NCI-H2227 (cell line): ENCODE data around the gene SNIP1.
"Not testable (repeated sequence)": the region's sequence is repeated elsewhere in the genome, so short reads cannot be mapped to it uniquely, and the experiment has no call there.

ENCODE experiments used
- DNase-seq: peaks from one replicate; lab custom pipeline; 2025; ENCODE audit not compliant: unreplicated experiment; lab: John Stamatoyannopoulos, UW

SNIP1 gene, protein sequence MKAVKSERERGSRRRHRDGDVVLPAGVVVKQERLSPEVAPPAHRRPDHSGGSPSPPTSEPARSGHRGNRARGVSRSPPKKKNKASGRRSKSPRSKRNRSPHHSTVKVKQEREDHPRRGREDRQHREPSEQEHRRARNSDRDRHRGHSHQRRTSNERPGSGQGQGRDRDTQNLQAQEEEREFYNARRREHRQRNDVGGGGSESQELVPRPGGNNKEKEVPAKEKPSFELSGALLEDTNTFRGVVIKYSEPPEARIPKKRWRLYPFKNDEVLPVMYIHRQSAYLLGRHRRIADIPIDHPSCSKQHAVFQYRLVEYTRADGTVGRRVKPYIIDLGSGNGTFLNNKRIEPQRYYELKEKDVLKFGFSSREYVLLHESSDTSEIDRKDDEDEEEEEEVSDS

DNA sequence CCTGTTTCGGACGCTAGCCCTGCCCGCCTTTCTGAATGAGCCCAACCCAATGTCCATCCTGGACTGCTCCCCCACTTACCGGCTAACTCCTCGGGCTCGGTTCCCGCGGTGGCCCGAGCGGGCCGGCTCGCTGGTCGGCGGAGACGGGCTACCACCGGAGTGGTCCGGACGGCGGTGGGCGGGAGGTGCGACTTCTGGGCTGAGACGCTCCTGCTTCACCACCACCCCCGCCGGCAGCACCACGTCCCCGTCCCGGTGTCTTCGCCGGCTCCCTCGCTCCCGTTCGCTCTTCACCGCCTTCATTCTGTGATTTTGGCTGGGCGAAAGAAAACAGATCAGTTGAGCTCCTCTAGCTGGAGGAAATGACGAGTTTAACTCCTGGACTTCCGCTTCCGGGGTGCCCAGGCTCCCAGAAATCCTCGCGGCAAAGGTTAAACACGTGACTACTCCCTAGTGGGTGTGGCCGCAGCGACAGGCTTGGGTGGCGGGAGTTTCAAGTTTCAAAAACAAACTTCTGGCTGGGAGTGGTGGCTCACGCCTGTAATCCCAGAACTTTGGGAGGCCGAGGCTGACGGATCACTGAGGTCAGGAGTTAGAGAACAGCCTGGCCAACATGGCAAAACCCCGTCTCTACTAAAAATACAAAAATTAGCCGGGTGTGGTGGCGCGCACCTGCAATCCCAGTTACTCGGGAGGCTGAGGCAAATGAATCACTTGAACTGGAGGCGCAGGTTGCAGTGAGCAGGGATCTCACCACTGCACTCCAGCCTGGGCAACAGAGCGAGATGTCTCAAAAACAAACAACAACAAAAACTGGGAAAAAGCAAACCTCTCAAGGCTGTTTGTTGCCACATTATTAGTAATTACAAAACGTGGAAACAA, at the start of gene SNIP1:
Gene SNIP1 (minus strand): TSS at position 367 of the 882 bp plus-strand sequence. CDS start 64 bp downstream, at position 303.
- DNase-seq, result peak; percentile 95

DNA sequence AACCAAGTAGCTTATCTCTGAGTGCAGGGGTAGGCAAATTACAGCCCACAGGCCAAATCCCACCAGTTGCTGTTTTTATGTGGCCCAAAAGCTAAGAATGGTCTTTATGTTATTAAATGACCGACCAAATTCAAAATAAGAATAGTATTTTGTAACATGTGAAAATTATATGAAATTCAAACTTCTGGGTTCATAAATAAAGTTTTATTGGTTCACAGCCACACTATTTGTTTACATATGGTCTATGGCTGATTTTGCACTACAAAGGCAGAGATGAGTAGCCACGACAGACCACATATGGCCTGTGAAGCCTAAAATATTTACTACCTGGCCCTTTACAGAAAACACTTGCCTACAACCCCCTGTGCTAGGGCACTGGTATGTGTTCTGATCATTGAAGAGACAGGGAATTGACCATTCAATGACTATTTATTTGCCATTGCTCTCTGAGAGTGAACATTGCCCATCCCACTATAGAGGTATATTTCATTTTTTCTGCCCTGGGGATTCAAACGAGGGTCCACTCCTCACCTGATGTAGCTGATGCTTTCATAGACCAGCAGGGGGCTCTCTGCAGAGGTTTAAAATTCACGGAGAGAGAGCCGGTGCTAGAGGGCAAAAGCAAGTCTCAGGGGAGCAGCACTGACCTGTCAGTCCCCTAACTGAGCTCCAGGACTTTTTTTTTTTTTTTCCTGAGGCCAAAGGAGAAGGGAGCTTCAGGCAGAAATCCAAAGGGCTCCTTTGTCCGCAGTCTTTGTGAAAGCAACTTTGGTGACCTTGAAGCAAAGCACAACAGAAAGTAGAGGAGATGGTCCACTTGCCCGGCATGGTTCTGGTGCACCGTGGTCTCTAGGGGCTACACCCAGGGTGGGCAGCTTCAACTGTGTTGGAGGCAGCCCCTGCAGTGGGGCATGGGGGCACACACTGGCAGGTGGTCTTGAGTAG, 48.9 kb upstream of the SNIP1 start:
- peak; percentile 72 for DNase-seq

DNA sequence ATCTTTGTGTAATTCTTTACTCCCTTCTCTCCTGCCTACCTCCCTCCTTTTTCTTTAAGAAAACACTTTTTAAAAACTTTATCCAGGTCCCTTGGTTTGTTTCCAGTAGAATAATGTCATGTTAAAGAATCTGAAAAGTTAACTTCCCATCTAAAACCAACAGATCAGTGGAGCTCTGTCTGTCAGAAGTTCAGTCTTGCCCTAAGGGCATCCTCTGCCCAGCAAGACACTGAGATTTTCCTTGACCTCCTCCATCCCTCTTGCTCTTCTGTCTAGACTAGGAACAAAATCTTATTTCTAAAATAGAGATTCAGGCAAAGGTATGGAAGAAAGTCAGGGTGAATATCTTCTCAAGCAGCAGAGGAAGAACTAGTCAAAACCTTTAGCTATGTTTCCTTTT, 47.3 kb upstream of the SNIP1 start:
- no peak for DNase-seq

DNA sequence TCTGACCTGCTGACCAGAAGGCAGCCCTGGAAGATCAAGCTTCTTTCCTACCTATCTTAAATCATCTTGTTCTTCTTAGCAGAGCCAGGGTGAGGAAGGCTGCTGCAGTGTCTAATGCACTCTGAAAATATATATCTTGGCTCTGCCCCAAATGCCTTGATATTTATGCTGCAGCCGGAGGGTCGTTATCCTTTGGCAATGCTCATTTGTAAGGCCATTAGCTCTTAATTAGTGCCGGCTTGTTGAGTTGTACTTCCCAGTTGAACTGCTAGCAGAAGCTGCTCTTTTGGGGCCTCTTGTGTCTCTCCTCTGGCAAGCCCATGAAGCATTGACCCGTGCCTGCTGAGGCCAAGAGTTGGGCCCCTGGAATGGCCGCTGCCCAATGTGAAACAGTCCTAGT, 45.8 kb upstream of the SNIP1 start:
- no peak for DNase-seq

DNA sequence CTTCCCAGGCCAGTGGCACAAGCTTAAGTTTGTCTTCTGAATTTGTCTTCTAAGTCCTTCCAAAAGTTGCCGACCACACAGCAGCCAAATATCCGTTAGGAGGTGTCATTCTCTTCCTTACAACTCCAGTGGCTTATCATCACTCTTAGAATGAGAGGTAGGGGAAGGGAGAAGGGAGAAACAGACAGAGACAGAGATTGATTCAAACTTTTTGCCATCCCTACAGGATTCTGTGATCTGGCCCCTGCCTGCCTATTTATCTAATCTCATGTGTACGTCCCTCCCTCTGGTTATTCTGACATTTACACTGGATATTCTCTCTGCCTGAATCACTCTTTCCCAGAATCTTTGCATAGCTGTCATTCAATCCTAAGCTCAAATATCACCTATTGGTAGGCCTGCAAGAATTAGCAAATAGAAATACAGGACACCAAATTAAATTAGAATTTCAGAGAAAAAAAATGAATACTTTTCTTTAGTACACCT, 42.1 kb upstream of the SNIP1 start:
- DNase-seq, result no peak

DNA sequence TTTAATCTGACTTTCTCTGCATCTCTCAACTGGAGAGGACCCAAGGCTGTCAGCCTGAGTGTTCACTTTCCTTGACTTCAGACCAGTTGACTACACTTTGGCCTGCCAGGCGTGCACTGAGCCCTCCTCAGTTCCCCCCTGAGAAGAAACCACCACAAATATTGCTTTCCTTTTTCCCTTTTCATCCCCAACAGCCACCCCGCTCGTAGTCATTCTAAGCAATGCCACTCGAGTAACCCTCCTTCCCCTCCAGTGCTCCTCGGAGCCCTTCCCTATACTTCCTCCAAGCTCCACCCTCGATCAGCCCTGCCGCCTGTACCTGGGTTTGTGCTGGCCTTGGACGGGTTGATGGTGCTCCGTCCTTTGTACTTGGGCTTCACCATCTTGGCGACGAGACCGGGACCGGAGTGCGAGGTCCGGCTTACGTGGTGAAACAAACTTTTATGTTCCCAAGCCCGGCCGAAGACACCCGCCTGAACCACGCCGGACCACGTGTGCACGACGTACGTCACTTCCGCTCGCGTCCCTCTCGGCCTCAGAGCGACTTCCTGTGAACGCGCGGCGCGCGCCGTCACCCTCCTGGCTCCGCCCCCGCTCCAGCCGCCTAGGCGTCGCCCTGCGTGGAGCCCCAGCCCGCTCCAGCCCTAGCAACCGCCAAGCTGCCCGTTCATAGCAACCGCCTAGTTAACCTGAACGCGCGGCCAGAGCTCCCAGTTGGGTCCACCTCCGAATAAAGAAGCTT, 41.5 kb upstream of the SNIP1 start, which contains the start of gene GNL2:
Gene GNL2 (minus strand): TSS at position 498 of the 742 bp plus-strand sequence. CDS start 115 bp downstream, at position 383.
- peak; percentile 98 for DNase-seq

DNA sequence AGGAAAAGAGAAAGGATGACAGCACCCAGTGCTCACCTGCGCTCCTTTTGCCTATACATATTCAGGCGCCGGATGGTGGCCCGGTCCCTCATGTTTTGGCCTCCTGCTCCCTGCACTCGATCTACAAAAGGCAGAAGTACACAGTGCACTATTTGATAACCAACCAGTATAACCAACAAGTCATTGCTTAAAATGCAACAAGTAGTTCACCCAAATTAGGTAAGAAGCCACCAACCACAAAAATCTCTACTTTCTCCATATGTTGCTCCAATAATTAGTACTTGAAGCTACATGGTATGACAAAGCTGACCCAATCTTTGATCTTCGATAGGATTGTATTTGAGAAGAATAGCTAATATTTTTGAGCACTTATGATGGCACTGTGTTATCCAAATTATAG, 39.6 kb upstream of the SNIP1 start:
- no peak for DNase-seq

DNA sequence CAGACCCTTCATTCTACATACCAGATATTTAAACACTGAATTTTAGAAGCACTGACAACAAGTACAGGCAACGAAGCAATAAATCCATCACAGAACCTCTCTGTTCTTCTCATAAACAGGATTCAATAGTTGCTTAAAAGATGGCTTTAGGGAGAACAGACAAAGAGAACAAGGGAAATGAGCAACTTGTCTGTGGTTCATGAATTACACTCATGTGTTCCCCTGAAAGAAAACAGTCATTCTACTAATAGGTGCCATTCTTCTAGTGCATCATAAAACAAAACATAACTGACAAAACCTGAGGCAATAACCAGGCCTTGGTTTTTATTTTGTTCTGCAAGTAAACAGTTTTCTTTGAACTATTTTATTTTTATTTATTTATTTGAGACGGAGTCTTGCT, 34.8 kb upstream of the SNIP1 start:
- no peak for DNase-seq

DNA sequence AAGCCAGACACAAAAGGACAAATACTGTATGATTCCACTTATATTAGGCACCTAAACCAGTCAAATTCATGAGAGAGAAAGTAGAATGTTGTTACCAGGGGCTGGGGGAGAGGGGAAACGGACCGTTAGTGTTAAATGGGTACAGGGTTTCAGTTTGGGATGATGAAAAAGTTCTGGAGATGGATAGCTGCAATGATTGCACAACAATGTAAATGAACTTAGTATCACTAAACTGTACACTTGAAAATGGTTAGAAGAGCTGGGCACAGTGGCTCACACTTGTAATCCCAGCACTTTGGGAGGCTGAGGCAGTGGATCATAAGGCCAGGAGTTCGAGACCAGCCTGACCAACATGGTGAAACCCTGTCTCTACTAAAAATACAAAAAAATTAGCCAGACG, 30.5 kb upstream of the SNIP1 start:
- not testable (repeated sequence) for DNase-seq

DNA sequence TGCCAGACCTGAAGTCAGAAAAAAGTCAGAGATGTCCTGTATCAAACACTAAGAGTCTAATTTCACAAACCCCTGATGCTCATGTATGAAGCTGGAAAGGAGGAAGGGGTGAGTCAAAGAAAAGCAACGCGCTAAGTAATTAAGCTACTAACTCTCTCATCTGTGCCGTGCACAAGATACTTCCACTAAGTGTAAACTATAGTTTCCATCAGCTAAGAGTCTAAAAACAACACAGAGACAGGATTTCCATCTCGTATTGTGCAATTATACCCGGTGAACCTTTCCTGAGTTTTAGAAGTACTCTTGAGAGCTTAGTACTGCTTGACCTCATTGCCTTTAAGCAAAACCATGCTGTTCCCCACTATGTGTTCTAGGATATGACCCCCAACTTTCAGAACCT, 21.6 kb upstream of the SNIP1 start:
- DNase-seq, result no peak

DNA sequence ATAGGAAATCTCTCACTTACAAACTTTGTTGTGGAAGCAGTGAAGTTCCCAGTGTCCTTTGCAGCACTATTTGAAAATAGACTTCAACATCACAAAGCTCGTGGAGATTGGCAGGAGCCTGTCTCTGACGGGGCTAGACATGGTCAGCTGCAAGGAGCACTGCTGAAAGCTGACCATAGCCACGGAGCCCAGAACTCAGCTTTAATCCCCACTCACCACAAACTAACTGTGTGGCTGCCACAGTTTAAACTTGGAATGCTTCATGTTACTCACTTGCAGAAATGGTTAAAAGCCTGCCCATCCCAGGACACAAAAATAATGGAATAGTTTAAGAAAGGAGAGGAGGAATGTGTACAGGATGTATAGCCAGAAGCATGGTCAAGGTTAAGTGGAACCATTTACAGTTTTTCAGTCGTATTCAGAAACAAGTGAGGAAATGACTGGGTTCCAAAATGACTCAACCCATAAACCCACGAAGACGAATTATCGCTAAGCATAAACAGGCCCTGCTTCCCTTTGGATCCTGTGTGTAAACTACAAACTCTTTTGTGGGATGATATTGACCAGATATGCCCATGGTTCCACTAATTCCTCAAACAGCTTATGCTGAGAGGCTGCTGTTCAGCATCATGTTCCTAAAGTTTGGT, 20.9 kb upstream of the SNIP1 start:
- no peak for DNase-seq

DNA sequence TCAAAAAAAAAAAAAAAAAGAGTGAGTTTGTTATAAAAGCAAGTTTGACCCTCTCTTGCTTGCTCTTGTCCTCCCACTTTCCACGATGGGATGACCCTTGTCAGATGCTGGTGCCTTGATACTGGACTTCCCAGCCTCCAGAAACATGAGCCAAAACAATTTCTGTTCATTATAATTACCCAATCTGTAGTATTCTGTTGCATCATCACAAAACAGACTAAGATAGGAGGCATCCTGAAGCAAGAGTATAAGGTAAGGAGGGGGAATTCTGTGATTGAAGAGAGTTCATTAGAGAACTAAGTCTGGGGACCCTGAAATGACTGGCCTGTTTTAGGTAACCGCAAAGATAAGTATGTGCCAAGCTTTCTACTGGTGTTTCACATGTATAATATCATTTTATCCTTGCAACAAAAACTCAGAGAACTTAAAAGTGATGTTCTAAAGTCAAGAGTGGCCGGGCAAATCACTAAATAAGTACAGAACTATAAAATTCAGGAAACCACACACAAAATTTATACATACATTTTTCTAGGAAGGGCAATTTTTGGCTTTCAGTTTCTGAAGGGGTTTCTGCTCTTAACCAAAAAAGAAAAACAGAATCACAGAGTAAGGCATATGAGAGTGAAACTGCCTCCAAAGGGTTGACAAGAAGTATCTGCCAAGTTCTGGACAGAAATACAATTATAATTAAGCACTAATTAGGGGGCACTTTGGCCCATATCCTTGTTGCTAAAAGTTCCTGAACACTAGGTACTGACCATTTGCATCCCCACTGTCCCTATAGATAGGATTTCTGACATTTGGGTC, 16.6 kb upstream of the SNIP1 start:
- DNase-seq, result no peak

DNA sequence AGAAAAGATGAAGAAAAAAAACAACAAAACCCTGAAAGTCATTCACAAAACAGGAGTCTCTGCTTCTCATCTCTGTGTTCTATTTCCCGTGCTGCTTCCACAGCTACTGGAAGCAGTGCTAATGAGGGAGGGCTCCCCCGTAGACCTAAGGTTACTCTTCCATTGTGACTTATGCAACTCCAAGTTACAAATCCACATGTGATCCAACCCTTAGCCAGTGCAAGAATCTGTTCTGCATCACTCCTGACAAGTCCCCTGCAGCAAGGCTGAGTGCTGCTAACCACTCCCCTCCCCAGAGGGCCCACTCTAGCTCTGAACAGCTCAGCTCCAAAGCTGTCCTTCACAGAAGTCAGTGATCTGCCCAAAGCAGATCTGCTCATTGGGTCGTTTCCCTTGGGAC, 12.9 kb upstream of the SNIP1 start:
- no peak for DNase-seq

DNA sequence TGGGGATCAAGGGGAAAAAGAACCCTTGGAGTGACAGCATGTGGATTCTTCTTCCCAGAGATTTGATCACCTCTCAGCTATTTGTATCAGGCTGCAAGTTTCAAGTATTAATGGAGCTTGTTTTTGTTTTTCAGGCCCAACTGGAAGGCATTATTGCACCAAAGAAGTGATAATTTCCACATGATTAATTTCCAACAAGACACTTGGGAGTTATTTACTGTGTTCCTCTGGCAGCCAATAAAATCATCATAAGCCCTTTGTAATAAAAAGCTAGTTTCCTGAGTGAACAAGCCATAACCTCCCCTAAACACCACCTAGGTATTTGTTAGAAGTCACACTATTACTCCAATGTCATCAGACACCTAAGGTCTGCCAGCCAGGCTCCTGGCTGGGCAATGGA, 10.8 kb upstream of the SNIP1 start:
- no peak for DNase-seq

DNA sequence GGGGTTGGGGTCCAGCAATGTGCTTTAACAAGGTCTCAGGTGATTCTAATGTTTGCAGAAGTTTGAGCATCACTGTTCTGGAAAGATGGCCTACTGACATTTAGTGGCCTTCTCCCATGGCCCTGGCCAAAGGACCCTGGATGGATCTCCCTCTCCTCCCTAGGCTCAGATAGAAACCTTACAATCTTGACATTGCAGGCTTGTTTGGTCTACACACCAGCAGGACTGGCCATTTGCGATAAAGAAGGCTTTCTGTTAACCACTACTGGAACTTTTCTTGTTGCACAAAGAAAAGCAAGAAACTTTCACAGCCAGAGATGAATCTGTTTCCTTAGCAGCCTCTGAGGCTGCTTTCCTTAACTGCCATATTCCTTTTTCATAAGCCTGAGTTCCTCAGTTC, 8.9 kb upstream of the SNIP1 start:
- DNase-seq, result no peak

DNA sequence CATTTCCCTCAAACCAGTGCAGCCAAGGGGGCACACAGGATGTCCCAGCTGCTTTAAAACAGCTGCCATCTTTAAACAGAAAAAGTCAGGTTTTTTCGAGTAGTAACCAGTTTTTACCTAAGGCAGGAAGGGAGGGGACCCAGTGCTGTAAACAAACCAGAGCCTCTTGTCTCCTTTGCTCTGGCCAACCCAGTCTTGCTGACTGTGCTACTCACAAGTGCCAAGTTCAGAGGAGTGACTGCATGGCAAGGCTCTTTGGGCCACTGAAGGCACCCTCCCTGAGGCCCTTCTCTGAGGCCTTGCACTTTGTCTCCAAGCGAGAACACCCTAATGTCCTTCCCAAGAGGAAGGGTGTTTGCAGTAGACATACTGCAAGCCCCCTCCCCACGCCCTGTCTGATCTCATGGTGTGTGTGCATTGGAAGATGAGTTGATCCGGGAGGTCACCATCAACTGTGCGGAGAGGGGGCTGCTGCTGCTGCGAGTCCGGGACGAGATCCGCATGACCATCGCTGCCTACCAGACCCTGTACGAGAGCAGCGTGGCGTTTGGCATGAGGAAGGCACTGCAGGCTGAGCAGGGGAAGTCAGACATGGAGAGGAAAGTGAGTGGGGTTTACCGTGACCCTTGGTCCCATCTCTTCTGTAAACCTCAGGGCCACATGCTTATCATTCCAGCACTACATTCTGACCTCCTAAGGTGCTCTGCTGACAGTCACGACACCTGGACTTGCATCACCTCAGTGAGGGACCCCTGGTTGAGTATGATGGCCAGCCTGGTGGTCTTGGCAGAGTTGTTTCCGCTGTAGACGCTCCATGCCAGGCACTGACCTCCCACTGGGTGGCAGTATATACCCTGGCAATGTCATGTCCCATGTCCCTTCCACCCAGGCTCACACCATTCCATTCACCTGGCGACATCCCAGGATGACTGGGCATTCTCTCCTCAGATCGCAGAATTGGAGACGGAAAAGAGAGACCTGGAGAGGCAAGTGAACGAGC, 7.3 kb upstream of the SNIP1 start:
- peak; percentile 8 for DNase-seq

DNA sequence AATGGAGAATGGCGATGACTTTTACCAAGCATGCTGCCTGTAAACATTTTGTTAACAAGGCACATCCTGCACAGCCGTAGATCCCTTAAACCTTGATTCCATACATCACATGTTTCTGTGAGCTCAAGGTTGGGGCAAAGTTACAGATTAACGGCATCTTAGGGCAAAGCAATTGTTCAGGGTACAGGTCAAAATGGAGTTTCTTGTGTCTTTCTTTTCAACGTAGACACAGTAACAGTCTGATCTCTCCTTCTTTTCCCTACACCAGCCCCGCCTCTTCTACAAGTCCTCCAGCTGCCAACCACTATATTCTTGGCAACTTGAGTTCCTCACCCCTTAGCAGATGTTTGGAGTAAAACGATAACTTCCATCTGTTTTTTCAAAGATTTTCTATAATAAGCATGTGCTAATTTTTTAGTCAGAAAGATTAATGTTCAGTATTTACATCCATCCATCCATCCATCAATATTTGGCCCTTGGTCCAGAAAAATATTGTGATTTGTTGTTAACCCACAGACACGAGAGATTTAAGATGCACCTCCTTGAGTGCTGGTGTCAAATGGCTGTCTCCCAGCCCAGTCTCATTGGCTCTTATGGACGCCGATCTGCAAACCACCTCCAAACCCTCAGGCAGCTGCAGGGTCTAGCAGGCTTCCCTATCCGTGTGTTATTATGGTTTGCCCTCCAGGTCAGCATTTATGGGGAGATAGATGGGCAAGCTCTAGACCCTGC, 6.5 kb upstream of the SNIP1 start:
- DNase-seq, result no peak
